ENCODE measurements around the gene CRNKL1.

Gene CRNKL1

GRCh38 chr20:20095114-20095872 lies 43.0 kb upstream of the CRNKL1 start:
- H4K20me1 ChIP-seq (ENCODE audit: insufficient read depth, low read length) = no peaks in the 10 kb centered on the region
- no peak overlapping the region for H3K4me2 ChIP-seq (ENCODE audit: low read length)
- no peak overlapping the region for H3K27ac ChIP-seq (ENCODE audit: low read depth, low read length, poor library complexity, severe bottlenecking)
- H3F3A ChIP-seq (ENCODE audit: insufficient read depth, low read length) = no peaks in the 10 kb centered on the region
- no peak overlapping the region for H3K9ac ChIP-seq (ENCODE audit: low read length)
- no peaks in the 10 kb centered on the region for H3K79me2 ChIP-seq (ENCODE audit: insufficient read depth, low read length)
- no peaks in the 10 kb centered on the region for H3K9me3 ChIP-seq (ENCODE audit: low read length)
- no peaks in the 10 kb centered on the region for H3K9me2 ChIP-seq (ENCODE audit: low read depth, low read length)
- H3K36me3 ChIP-seq (ENCODE audit: insufficient read depth, low read length) = no peaks in the 10 kb centered on the region
- no peak overlapping the region for H3K4me3 ChIP-seq (ENCODE audit: low read depth, low read length, poor library complexity, severe bottlenecking)
- H3K27me3 ChIP-seq (ENCODE audit: insufficient read depth, low read length) = no peaks in the 10 kb centered on the region
- H2AFZ ChIP-seq (ENCODE audit: low read length) = no peak overlapping the region
- TF ChIP-seq CTCF (IDR thresholded peaks at IDR 0.05; ENCODE audit: low read length) = no peak
- TF ChIP-seq EZH2 (IDR thresholded peaks at IDR 0.05; ENCODE audit: borderline replicate concordance, low read length) = no peak
- no peaks in the 10 kb centered on the region for H3K4me1 ChIP-seq (ENCODE audit: insufficient read depth, low read length, severe bottlenecking)

- no peaks in the 10 kb centered on the region for H3K9me3 ChIP-seq (ENCODE audit: low read length)
- no peaks in the 10 kb centered on the region for H3K9me2 ChIP-seq (ENCODE audit: low read depth, low read length)
- no peak overlapping the region for H3K4me2 ChIP-seq (ENCODE audit: low read length)
- no peaks in the 10 kb centered on the region for H3K79me2 ChIP-seq (ENCODE audit: insufficient read depth, low read length)
- no peak overlapping the region for H3K4me3 ChIP-seq (ENCODE audit: low read depth, low read length, poor library complexity, severe bottlenecking)
- no peak overlapping the region for H3K27ac ChIP-seq (ENCODE audit: low read depth, low read length, poor library complexity, severe bottlenecking)
- H3K9ac ChIP-seq (ENCODE audit: low read length) = no peak overlapping the region
- H3K4me1 ChIP-seq (ENCODE audit: insufficient read depth, low read length, severe bottlenecking) = no peaks in the 10 kb centered on the region
- TF ChIP-seq EZH2 (IDR thresholded peaks at IDR 0.05; ENCODE audit: borderline replicate concordance, low read length) (no peak), CTCF (IDR thresholded peaks at IDR 0.05; ENCODE audit: low read length) (no peak)
- no peaks in the 10 kb centered on the region for H3F3A ChIP-seq (ENCODE audit: insufficient read depth, low read length)
- H3K36me3 ChIP-seq (ENCODE audit: insufficient read depth, low read length) = no peaks in the 10 kb centered on the region
- no peak overlapping the region for H2AFZ ChIP-seq (ENCODE audit: low read length)
- no peaks in the 10 kb centered on the region for H4K20me1 ChIP-seq (ENCODE audit: insufficient read depth, low read length)
- H3K27me3 ChIP-seq (ENCODE audit: insufficient read depth, low read length) = no peaks in the 10 kb centered on the region
Observed at GRCh38 chr20:20094410-20094809, 42.1 kb upstream of the CRNKL1 start.

- H3K4me3 ChIP-seq (ENCODE audit: low read depth, low read length, poor library complexity, severe bottlenecking) = no peak overlapping the region
- no peak overlapping the region for H2AFZ ChIP-seq (ENCODE audit: low read length)
- TF ChIP-seq EZH2 (IDR thresholded peaks at IDR 0.05; ENCODE audit: borderline replicate concordance, low read length) (no peak), CTCF (IDR thresholded peaks at IDR 0.05; ENCODE audit: low read length) (no peak)
- H3K9ac ChIP-seq (ENCODE audit: low read length) = no peak overlapping the region
- H3K79me2 ChIP-seq (ENCODE audit: insufficient read depth, low read length) = no peaks in the 10 kb centered on the region
- no peaks in the 10 kb centered on the region for H3K36me3 ChIP-seq (ENCODE audit: insufficient read depth, low read length)
- no peak overlapping the region for H3K4me2 ChIP-seq (ENCODE audit: low read length)
- H3K9me2 ChIP-seq (ENCODE audit: low read depth, low read length) = no peaks in the 10 kb centered on the region
- no peak overlapping the region for H3K27ac ChIP-seq (ENCODE audit: low read depth, low read length, poor library complexity, severe bottlenecking)
- H3K9me3 ChIP-seq (ENCODE audit: low read length) = no peaks in the 10 kb centered on the region
- no peaks in the 10 kb centered on the region; the same call in 1 of the 2 replicates for H3K27me3 ChIP-seq (ENCODE audit: insufficient read depth, low read length)
- H4K20me1 ChIP-seq (ENCODE audit: insufficient read depth, low read length) = no peaks in the 10 kb centered on the region
- no peaks in the 10 kb centered on the region for H3K4me1 ChIP-seq (ENCODE audit: insufficient read depth, low read length, severe bottlenecking)
- no peaks in the 10 kb centered on the region for H3F3A ChIP-seq (ENCODE audit: insufficient read depth, low read length)
Observed at GRCh38 chr20:20092827-20093226, 40.6 kb upstream of the CRNKL1 start.

Data from OCI-LY1 (cell line).